HL-60/S4 treated with retinoic acid at 250 ng/mL for 4 days and 3 days (cell line): ENCODE data around the gene SLC35F3.

Source experiments
- in situ Hi-C: fragments of 300-500 bp; cut with MboI; formaldehyde crosslinking; loops from 2 replicates; pipeline ENCODE4 v1.7.0; 2022; ENCODE audit warnings: low sequenced_read_pairs

SLC35F3 gene

GRCh38 chr1:234214911-234215892 lies 310.7 kb downstream of the SLC35F3 start:
- in situ Hi-C loops, result no loop called here

GRCh38 chr1:234216116-234216703 lies 311.7 kb downstream of the SLC35F3 start:
- in situ Hi-C loops, result no loop called here

GRCh38 chr1:234217316-234217840 lies 312.9 kb downstream of the SLC35F3 start:
- in situ Hi-C loops, result no loop called here

DNA sequence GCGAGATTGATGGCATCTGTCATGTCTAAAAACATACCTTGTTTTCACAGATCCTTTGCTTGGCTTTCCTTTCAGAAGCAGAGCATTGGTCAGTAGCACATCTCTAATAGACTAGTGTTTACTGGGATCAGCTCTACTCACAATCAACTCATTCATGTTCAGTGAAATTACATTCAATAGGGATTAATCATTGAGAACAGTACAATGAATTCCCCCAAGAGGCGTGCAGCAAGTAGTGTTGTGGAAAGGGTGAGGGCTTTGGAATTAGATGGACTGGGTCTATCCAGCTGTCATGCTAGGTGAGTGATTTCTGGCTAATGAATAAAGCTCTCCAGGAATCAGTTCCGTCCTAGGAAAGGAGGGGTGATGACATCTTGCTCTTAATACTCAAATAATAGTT lies 313.6 kb downstream of the SLC35F3 start:
- in situ Hi-C loops, result no loop called here

DNA sequence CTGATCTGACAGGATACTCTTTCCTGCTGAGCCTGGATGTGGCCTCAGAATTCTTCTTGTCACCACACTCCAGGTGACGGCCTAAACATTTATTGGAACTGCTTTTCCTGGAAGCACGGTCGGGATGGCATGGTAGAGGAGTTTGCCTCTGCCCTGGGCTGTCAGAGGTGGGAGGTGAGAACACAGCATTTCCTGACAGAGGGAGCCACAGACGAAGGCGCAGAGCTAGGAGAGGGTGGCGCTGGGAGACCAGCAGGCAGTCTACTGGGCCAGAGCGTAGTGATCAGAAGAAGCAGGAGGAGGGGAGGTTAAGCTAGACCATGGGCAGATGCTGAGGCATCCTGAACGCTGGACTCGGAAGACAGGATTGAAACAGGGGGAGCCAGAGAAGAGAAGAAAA lies 315.2 kb downstream of the SLC35F3 start:
- in situ Hi-C loops, result no loop called here

DNA sequence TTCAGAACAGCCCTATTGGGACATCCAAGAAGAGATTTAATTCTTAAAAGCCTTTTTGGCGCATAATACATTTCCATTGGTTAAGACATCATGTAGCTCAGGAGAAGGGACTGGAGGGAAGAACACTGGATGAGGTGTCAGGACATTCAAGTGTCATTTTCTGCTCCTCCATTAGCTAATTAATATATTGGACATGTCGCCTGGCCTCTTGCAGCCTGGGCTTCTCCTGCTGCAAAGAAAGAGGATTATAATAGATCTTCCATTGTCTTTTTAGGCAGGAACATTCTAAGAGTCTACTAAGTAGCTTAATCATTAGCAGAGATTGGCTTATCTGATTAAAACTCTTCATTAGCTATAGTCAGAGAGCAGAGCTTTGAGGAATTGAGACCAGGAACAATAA lies 317.1 kb downstream of the SLC35F3 start:
- in situ Hi-C loops, result no loop called here

DNA sequence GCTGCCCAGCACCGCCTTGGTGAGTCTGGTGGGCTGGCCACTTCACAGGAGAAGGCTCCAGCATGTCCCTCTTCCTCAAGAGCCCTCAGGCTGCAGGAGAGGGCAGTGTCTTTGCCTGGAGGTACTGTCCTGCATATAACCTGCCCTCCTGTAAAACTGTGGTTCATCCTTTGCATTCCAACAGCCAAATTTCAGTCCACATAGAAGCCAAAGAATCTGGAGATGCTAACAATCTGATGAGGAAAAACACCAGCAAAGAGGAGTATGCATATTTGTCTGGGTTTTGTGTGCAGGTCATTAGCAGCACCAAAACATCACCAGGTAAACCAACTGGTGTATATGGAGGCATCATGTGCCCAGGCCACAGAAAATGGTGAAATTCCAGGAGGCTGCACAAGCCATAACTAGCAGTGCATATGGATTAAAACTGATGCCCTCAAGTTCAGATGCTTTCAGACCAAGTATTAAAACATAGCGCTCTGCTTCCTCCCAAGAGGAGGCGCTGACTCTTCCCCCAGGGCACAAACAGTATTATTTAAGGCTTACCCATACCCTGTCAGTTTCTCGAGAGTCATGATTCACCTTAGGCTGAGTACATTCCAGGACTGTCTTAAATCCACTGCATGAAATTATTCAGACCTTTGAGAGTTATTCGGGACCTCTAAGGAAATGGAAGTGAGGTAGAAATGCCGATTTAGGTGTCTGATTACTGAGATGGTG lies 318.2 kb downstream of the SLC35F3 start:
- in situ Hi-C loops, result no loop called here

GRCh38 chr1:234226113-234226818 lies 321.8 kb downstream of the SLC35F3 start:
- in situ Hi-C loops, result no loop called here

DNA sequence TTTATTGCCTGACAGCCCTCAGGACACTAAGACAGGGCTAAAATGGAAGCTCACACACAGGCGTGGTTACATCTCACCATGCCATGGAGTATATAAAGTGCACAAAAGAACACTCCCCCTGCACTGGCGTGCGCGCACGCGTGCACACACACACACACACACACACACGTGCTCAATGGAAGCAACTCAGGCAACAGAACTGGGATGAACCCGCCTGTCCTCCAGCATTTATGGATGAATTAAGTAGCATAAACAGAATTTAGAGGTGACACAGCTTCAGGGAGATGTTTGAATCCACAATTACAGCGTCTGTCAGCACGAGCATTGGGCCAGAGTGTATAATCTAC lies 322.3 kb downstream of the SLC35F3 start:
- in situ Hi-C loops, result no loop called here

- in situ Hi-C loops, result no loop called here
Observed at GRCh38 chr1:234229581-234230387, 325.3 kb downstream of the SLC35F3 start.

DNA sequence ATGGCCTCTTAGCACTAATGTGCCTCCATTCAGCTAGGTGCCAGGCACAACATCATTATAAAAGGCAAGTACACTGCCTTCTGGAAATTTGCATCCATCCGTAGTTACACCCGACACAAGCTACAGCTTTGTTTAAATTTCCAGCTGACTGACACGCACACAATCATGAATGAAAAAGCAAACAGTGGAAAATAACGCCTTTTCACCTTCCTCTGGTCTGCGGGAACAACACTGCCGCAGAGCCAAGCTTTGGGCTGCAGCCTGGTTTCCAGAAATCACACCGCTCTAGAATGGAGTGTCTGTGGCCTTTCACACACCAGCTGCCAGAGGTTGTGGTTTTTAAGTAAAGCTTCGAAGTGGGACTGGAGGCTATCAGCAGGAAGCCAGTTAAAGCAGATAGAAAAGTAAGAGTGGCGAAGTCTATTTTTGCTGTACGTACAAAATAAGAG lies 326.0 kb downstream of the SLC35F3 start:
- in situ Hi-C loops, result no loop called here

- in situ Hi-C loops, result no loop called here
Observed at GRCh38 chr1:234231061-234231892, 326.8 kb downstream of the SLC35F3 start.

GRCh38 chr1:234231893-234232276 lies 327.4 kb downstream of the SLC35F3 start:
- in situ Hi-C loops, result no loop called here

DNA sequence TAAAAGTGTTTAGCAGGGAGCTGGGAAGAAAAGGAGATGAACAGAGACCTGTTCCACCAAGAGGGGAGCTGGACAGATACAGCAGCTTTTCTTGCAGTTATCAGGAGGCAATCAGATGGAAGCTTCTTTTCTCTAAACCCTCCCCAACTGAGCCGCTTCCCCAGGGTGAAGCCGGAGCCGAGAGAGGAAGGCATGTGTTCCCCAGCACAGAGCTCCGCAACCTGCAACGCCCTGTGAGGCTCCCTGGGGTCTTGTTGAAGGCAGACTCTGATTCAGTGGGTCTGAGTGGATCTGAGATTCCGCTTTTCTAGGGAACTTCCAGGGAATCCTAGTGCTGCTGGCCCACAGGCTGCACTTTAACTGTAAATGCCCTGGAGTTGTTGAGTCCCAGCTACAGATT lies 329.7 kb downstream of the SLC35F3 start:
- in situ Hi-C loops, result no loop called here

- in situ Hi-C loops, result no loop called here
Observed at GRCh38 chr1:234235434-234235881, 331.0 kb downstream of the SLC35F3 start.

DNA sequence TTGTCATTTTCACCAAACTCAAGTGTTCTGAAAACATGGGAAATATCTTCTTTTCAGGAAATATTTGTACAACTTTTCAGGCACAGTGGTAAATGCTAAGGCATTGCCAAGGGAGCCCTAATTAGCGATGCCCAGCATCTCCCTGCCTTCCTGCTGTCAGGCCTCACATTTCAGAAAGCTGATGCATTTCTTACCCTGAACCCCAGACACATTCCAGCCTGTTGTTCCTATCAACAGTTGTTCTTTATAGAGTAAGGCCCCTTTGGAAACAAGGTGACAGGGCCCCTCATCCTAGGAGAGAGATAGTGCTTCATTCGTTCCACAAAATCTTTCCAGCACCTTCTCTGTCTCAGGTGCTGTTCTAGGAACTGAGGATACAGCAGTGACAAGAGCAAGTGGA lies 332.9 kb downstream of the SLC35F3 start:
- in situ Hi-C loops, result no loop called here

- in situ Hi-C loops, result no loop called here
Observed at GRCh38 chr1:234238060-234238459, 333.6 kb downstream of the SLC35F3 start.

- in situ Hi-C loops, result no loop called here
Observed at GRCh38 chr1:234239515-234239914, 335.0 kb downstream of the SLC35F3 start.

DNA sequence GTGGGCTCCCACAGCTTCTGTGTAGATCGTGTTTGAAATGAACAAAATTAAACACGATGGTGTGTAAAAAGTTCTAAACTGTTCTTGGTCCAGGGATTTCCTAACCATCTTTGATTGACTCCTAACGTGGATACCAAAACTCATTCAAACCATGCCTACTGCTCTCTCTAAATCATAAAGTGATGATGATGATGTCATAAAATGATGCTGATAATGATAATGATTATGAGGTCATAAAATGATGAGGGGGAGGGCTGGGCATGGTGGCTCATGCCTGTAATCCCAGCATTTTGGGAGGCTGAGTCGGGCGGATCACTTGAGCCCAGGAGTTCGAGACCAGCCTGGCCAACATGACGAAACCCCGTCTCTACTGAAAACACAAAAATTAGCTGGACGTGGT lies 335.5 kb downstream of the SLC35F3 start:
- in situ Hi-C loops, result no loop called here
